ENCODE measurements around the gene MRPS9.

The MRPS9 gene

DNA sequence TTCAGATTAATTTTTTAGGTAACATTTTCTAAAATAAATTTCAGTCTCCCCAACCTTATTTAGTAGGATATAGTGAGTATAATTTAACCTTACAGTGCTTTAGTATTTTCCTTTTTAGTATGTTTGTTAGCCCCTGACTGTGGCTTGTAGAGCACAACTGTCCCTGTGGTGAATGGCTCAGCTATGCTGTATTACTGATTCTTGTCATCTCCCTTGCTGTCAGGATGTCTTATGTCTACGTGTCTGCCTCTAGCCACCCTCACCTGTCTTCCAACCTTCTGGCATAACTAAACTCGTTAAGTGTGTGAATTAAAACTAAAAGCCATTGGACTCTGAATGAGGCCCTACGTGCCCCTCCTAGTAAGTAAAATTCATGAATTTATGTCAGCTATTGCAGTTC, 18.4 kb downstream of the MRPS9 start:
- no peak overlapping the region for H3K27ac ChIP-seq (ENCODE audit: low read length)
- TF ChIP-seq EZH2 (IDR thresholded peaks at IDR 0.05; ENCODE audit: borderline replicate concordance, low read depth, low read length, severe bottlenecking), result no peak
- no peak for TF ChIP-seq CTCF (IDR thresholded peaks at IDR 0.05; ENCODE audit: borderline replicate concordance, extremely low read depth, low read length, poor library complexity, severe bottlenecking)

DNA sequence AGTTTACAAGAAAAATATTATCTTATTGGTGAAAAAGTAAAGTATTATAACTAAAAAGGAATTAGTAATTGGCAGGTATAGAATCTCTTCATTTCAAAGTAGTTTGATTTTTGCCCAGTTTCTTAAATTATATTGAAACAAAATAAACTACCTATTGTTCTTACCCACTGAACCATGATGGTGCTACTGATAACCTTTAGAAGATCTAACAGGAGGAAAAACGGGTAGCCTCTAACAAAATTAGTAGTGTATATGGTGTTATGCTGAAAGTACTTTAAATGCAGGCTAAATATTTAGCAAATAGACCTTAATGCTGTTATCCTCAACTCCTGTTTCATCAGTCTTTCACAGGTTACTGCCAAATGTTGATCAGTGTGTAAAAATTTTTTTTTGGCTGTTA, 19.1 kb downstream of the MRPS9 start:
- Histone ChIP-seq H3K36me3 (ENCODE audit: insufficient read depth, low read length) (peaks cover 8% of the 10 kb centered on the region; the same call in 1 of the 2 replicates), H3K27me3 (ENCODE audit: insufficient read depth, low read length, poor library complexity) (no peaks in the 10 kb centered on the region), H3K4me2 (ENCODE audit: insufficient read depth, low read length) (no peak overlapping the region), H3K79me2 (ENCODE audit: insufficient read depth, low read length) (peaks cover 11% of the 10 kb centered on the region; the same call in 1 of the 2 replicates), H3K9ac (ENCODE audit: low read depth, low read length) (no peak overlapping the region), H3K4me1 (ENCODE audit: insufficient read depth, low read length) (no peaks in the 10 kb centered on the region), H3K9me3 (ENCODE audit: insufficient read depth, low read length, severe bottlenecking) (no peaks in the 10 kb centered on the region), H3K27ac (ENCODE audit: low read length) (no peak overlapping the region), H4K20me1 (ENCODE audit: insufficient read depth, low read length) (no peaks in the 10 kb centered on the region), H3K4me3 (ENCODE audit: low read depth in 1 of 2, low read length in 2 of 2) (no peak overlapping the region), H2AFZ (ENCODE audit: low read depth, low read length) (no peak overlapping the region)
- DNase-seq (no peak), ATAC-seq (ENCODE audit: insufficient read depth, low read depth) (no peak)
- no peak for TF ChIP-seq EZH2 (IDR thresholded peaks at IDR 0.05; ENCODE audit: borderline replicate concordance, low read depth, low read length, severe bottlenecking)
- no peak for TF ChIP-seq CTCF (IDR thresholded peaks at IDR 0.05; ENCODE audit: borderline replicate concordance, extremely low read depth, low read length, poor library complexity, severe bottlenecking)

More for the DNA sequence above, 18.4 kb downstream of the MRPS9 start:
- Histone ChIP-seq H3K4me3 (ENCODE audit: low read depth in 1 of 2, low read length in 2 of 2) (no peak overlapping the region), H3K36me3 (ENCODE audit: insufficient read depth, low read length) (peaks cover 14% of the 10 kb centered on the region; the same call in 1 of the 2 replicates), H3K4me2 (ENCODE audit: insufficient read depth, low read length) (no peak overlapping the region), H2AFZ (ENCODE audit: low read depth, low read length) (no peak overlapping the region), H3K79me2 (ENCODE audit: insufficient read depth, low read length) (peaks cover 11% of the 10 kb centered on the region; the same call in 1 of the 2 replicates), H3K27me3 (ENCODE audit: insufficient read depth, low read length, poor library complexity) (no peaks in the 10 kb centered on the region), H4K20me1 (ENCODE audit: insufficient read depth, low read length) (no peaks in the 10 kb centered on the region), H3K4me1 (ENCODE audit: insufficient read depth, low read length) (no peaks in the 10 kb centered on the region), H3K9me3 (ENCODE audit: insufficient read depth, low read length, severe bottlenecking) (no peaks in the 10 kb centered on the region), H3K9ac (ENCODE audit: low read depth, low read length) (no peak overlapping the region)
- ATAC-seq (ENCODE audit: insufficient read depth, low read depth) (no peak), DNase-seq (no peak)

- TF ChIP-seq EZH2 (IDR thresholded peaks at IDR 0.05; ENCODE audit: borderline replicate concordance, low read depth, low read length, severe bottlenecking) (no peak), CTCF (IDR thresholded peaks at IDR 0.05; ENCODE audit: borderline replicate concordance, extremely low read depth, low read length, poor library complexity, severe bottlenecking) (no peak)
- Histone ChIP-seq H3K9ac (ENCODE audit: low read depth, low read length) (no peak overlapping the region), H3K36me3 (ENCODE audit: insufficient read depth, low read length) (peaks cover 2% of the 10 kb centered on the region; the same call in 1 of the 2 replicates), H3K27me3 (ENCODE audit: insufficient read depth, low read length, poor library complexity) (no peaks in the 10 kb centered on the region), H3K4me3 (ENCODE audit: low read depth in 1 of 2, low read length in 2 of 2) (no peak overlapping the region), H3K4me2 (ENCODE audit: insufficient read depth, low read length) (no peak overlapping the region), H3K27ac (ENCODE audit: low read length) (no peak overlapping the region), H4K20me1 (ENCODE audit: insufficient read depth, low read length) (0 out of 2 replicates have a peak, but pooled peaks cover 1% of the 10 kb centered on the region), H3K4me1 (ENCODE audit: insufficient read depth, low read length) (no peaks in the 10 kb centered on the region), H2AFZ (ENCODE audit: low read depth, low read length) (no peak overlapping the region), H3K9me3 (ENCODE audit: insufficient read depth, low read length, severe bottlenecking) (no peaks in the 10 kb centered on the region), H3K79me2 (ENCODE audit: insufficient read depth, low read length) (peaks cover 8% of the 10 kb centered on the region; the same call in 1 of the 2 replicates)
- ATAC-seq (ENCODE audit: insufficient read depth, low read depth), result no peak
- no peak for DNase-seq
Measured at GRCh38 chr2:105061560-105061959, 23.7 kb downstream of the MRPS9 start.

Data from DND-41 (cell line).